GM13977 (cell line): ENCODE results near the gene CASP9.

Experiments
- DNase-seq: peaks from one replicate; pipeline ENCODE4 v3.0.0; 2012; ENCODE audit warnings: low spot score
- in situ Hi-C: fragments of 300-500 bp; cut with MboI; formaldehyde crosslinking; loops from one replicate; pipeline ENCODE4 v1.12.0; 2022; ENCODE audit warnings: low sequenced_read_pairs, low pct_unique_long_range_greater_than_20kb, mixed read lengths, inconsistent platforms; ENCODE audit not compliant: unreplicated experiment
- TF ChIP-seq, protein P1 (sequence below): IDR thresholded peaks from 2 replicates; pipeline ENCODE4 v1.5.1; 2012; ENCODE audit warnings: mild to moderate bottlenecking, control low read depth; ENCODE audit not compliant: insufficient read depth; ENCODE audit errors: extremely low read depth, missing control alignments

The CASP9 gene

DNA sequence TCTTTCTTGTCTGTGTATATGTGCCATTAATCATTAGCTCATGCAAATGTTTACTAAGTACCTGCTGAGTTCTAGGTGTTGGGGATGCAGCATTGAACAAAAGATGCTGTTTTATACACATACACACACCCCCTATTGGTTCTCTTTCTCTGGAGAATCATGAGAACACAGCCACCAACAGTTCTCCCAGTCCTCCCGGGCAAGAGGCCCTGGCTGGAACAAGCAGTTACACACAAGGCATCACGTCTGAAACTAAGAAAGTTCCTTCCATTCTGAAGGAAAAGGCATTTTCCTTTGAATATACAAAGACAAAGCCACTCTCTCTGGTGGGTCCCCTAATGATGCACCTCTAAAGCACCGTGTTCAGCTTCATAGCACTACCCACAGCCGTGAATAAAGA lies 10.8 kb downstream of the CASP9 start:
- DNase-seq = no peak
- in situ Hi-C loops = no loop called here
- TF ChIP-seq, protein P1, sequence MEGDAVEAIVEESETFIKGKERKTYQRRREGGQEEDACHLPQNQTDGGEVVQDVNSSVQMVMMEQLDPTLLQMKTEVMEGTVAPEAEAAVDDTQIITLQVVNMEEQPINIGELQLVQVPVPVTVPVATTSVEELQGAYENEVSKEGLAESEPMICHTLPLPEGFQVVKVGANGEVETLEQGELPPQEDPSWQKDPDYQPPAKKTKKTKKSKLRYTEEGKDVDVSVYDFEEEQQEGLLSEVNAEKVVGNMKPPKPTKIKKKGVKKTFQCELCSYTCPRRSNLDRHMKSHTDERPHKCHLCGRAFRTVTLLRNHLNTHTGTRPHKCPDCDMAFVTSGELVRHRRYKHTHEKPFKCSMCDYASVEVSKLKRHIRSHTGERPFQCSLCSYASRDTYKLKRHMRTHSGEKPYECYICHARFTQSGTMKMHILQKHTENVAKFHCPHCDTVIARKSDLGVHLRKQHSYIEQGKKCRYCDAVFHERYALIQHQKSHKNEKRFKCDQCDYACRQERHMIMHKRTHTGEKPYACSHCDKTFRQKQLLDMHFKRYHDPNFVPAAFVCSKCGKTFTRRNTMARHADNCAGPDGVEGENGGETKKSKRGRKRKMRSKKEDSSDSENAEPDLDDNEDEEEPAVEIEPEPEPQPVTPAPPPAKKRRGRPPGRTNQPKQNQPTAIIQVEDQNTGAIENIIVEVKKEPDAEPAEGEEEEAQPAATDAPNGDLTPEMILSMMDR = no peak

DNA sequence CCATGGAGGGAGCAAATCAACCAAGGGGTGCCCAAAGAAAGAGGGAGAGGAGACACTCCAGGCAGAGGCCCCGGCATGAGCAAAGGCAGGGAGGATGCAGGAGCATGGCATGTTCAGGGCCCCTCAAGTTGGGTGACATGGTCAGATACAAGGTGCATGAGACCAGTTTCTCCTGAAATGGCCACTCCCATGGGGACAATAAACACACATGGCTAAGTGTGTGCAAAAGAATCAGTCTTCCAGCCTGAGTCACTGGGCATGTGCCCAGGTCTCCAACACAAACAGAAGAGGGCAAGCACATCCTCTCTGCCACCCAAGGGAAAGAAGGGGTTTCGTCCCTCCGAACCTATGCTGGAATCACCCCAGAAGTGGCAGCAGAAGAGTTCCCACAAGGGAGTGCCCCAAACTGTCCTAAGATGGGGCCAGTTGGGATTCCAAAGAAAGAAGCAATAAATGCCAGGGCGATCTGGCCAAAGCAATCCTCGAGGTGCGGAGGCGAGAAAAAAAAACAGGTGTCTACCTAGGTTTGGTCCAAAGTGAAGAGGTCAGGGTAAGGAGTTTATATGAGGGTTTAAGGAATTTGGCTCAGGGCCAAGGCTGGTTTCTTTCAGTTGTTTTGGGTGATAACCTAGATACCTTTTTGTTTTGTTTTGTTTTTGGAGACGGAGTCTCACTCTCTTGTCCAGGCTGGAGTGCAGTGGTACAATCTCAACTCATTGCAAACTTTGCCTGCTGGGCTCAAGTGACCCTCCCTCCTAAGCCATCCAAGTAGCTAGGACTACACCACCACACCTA lies 13.2 kb downstream of the CASP9 start:
- TF ChIP-seq, protein P1 = no peak
- no peak for DNase-seq
- in situ Hi-C loops = no loop called here

- in situ Hi-C loops = no loop called here
- TF ChIP-seq, protein P1 = no peak
- DNase-seq = no peak
Measured at GRCh38 chr1:15509586-15509985, 14.4 kb downstream of the CASP9 start.

GRCh38 chr1:15508700-15509487 lies 15.1 kb downstream of the CASP9 start:
- TF ChIP-seq, protein P1 = no peak
- in situ Hi-C loops = no loop called here
- no peak for DNase-seq

- in situ Hi-C loops = no loop called here
- no peak for DNase-seq
- TF ChIP-seq, protein P1 = no peak
Measured at GRCh38 chr1:15507278-15507677, 16.7 kb downstream of the CASP9 start.

- in situ Hi-C loops = no loop called here
- no peak for DNase-seq
- TF ChIP-seq, protein P1 = no peak
Measured at GRCh38 chr1:15506831-15507230, 17.2 kb downstream of the CASP9 start.
